Stomach (tissue), 9 donors: Measurements from ENCODE around the gene GPR179. TPM values are rescaled to one million over a fixed set of nuclear protein-coding genes. Genes with fewer than 3 reads are reported as not detected.

Experiments used
- DNase-seq, 2 donors: peaks; one replicate each; pipeline versions ENCODE4 v3.0.0 to v3.0.0-alpha.2; 2013 to 2019
- H3K27ac ChIP-seq, 5 donors: fragments of 200-600 bp in 4 of 5; sonication (generic) in 4 of 5; one replicate each; pipeline ENCODE4 v1.5.1; 2013 to 2019; ENCODE audit warnings: mild to moderate bottlenecking in 1 of 5, moderate library complexity in 1 of 5
- H3K27me3 ChIP-seq, 3 donors: fragments of 200-600 bp; sonication (generic); one replicate each; pipeline ENCODE4 v1.5.1; 2017 to 2019; ENCODE audit warnings: mixed run types in 1 of 3
- H3K36me3 ChIP-seq, 4 donors: fragments of 200-600 bp; sonication (generic); 1 replicate in 3 of 4; 2 replicates in 1 of 4; pipeline ENCODE4 v1.5.1; 2016 to 2019
- H3K4me1 ChIP-seq, 4 donors: fragments of 200-600 bp; sonication (generic); one replicate each; pipeline ENCODE4 v1.5.1; 2016 to 2019
- H3K4me3 ChIP-seq, 4 donors: fragments of 200-600 bp; sonication (generic) in 3 of 4; one replicate each; pipeline ENCODE4 v1.5.1; 2016 to 2019; ENCODE audit warnings: mild to moderate bottlenecking in 1 of 4
- H3K9me3 ChIP-seq, 4 donors: fragments of 200-600 bp; sonication (generic); one replicate each; pipeline ENCODE4 v1.5.1; 2016 to 2019
- EP300 ChIP-seq: sonication (generic); formaldehyde crosslinking; IDR thresholded peaks from one replicate; pipeline ENCODE4 v1.6.1; 2017; ENCODE audit warnings: antibody characterized with exemption
- POLR2A ChIP-seq, 4 donors: fragments of 450-650 bp; IDR thresholded peaks; one replicate each; pipeline ENCODE4 v1.6.1; 2016; ENCODE audit warnings: antibody characterized with exemption in 4 of 4, control low read depth in 2 of 4, mild to moderate bottlenecking in 1 of 4, moderate library complexity in 1 of 4
- POLR2AphosphoS5 ChIP-seq, 3 donors: sonication (generic); formaldehyde crosslinking; IDR thresholded peaks; one replicate each; pipeline ENCODE4 v1.6.1; 2016; ENCODE audit warnings: antibody characterized with exemption in 3 of 3
- WGBS, 5 donors: extraction: QIAGEN DNeasy Blood & Tissue Kit in 3 of 5; methylation state at CpG; one replicate each; pipeline versions ENCODE4 v1.1.5 to v1.1.7; 2013 to 2018; 5-methylcytosine and 5-hydroxymethylcytosine counted together
- intact Hi-C: fragments of 100-400 bp; cut with DNase I; formaldehyde crosslinking; loops from one replicate; pipeline ENCODE4 v1.15.1; 2023; ENCODE audit warnings: low total_unique reads
- polyA plus RNA-seq, 3 donors: library from polyadenylated mRNA; stranded (reverse); fragments of 200-250 nt; gene quantifications; one replicate each; pipeline ENCODE4 v1.2.3, GENCODE V29; 2013
- total RNA-seq, 5 donors: library from RNA; depleted of rRNA; stranded (reverse); fragments of >200 nt; gene quantifications; one replicate each; pipeline versions ENCODE4 v1.1.0 to v1.2.3, GENCODE V29; 2014 to 2016
- TF ChIP-seq, protein P1 (sequence below), 7 experiments: fragments of 450-650 bp in 4 of 7; fragments of 200-600 bp in 3 of 7; sonication (generic) in 3 of 7; IDR thresholded peaks; one replicate each; pipeline ENCODE4 v1.5.1; 2016 to 2019; ENCODE audit warnings: antibody characterized with exemption in 7 of 7, control low read depth in 2 of 7, mild to moderate bottlenecking in 1 of 7
- donor health status: healthy with polysubstance abuse.
- donor health status: Bipolar disorder and iron deficiency.
- donor health status: healthy.

GPR179 gene
- total and polyA plus RNA-seq, 8 donors, result 0.03 to 0.18 (median 0.06) TPM; not detected in 5

DNA sequence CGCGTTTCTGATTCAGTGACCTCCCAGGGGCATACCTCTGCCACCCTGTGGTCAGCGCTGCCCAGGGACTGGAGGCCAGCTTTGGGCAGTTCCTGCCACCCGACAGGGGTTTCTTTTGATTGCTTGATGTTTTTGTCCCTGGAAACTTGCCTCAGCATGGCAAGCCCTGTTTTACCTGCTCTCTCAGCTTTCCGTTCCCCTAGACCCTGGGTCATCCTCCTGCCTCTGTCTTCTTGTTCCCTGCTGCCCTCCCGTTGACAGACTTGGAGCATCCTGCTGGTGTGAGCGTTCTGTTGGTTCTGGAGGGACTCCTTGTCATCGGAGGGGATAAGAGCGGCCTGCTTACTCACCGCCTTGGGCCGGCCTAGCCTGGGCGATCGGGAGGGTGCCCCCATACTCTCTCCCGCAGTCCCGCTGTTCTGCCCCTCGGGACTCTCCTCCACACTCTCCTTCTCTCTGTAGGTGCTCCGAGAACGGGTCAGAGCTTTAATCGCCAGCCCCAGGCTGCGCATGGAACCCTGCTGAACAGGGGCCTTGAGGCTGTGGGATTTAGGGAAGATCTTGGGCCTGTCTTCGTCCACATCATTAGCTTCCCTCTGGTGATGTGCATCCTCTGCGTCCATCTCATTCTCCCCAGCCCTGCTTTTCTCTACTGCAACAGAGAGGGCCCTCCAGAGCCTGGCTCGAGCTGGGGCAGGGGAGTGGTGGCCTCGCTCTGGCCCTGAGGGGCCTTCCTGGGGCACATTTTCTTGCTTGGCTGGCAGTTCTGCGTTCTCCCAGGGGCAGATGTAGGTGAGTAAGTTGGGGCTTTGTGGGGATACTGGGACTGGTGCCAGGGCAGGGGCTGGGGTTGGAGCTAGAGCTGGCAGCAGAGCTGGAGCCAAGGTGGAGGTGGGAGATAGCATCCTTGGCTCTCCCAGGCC is 13.7 kb downstream of the GPR179 start:
- Histone ChIP-seq H3K9me3 (no peaks in the 10 kb centered on the region), H3K4me3 (no peak overlapping the region), H3K36me3 (no peaks in the 10 kb centered on the region), H3K4me1 (peaks cover 0 to 23% (median 7%) of the 10 kb centered on the region in 4 donors), H3K27ac (no peak overlapping the region), H3K27me3 (peaks cover 0 to 52% (median 0%) of the 10 kb centered on the region in 3 donors)
- TF ChIP-seq POLR2A (IDR thresholded peaks at IDR 0.05), result no peak
- TF ChIP-seq, protein P1, sequence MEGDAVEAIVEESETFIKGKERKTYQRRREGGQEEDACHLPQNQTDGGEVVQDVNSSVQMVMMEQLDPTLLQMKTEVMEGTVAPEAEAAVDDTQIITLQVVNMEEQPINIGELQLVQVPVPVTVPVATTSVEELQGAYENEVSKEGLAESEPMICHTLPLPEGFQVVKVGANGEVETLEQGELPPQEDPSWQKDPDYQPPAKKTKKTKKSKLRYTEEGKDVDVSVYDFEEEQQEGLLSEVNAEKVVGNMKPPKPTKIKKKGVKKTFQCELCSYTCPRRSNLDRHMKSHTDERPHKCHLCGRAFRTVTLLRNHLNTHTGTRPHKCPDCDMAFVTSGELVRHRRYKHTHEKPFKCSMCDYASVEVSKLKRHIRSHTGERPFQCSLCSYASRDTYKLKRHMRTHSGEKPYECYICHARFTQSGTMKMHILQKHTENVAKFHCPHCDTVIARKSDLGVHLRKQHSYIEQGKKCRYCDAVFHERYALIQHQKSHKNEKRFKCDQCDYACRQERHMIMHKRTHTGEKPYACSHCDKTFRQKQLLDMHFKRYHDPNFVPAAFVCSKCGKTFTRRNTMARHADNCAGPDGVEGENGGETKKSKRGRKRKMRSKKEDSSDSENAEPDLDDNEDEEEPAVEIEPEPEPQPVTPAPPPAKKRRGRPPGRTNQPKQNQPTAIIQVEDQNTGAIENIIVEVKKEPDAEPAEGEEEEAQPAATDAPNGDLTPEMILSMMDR (IDR thresholded peaks at IDR 0.05), result no peak
- TF ChIP-seq POLR2AphosphoS5 (IDR thresholded peaks at IDR 0.05), result no peak
- TF ChIP-seq EP300, result no peak
- peak in 1 of 2 donors; percentile 1 for DNase-seq
- WGBS, 5 donors, result 92 to 93% (median 93%) methylated on average over 22 to 25 of the region's 25 CpGs
- intact Hi-C loops, result no loop called here

DNA sequence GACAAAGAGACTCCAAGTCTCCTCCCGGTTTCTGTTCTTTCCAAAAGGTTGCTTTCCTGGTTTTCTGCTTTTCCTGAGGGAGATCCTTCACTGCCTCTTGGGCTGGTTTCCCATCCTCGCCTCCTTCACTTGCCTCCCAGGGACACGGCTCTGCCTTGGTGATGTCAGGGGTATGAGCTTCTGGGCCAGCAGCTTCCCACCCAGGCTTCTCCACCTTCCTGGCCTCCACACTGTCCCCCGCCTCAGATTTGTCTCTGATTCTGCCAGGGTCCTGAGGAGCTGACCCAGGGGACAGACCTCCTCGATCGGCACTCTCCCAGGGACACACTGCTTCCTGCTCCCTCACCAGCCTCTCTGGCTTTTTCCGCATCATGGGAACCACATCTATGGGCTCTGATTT is 14.5 kb downstream of the GPR179 start:
- no peak for TF ChIP-seq EP300
- no peak for TF ChIP-seq POLR2AphosphoS5 (IDR thresholded peaks at IDR 0.05)
- TF ChIP-seq, protein P1 (IDR thresholded peaks at IDR 0.05), result no peak
- TF ChIP-seq POLR2A (IDR thresholded peaks at IDR 0.05), result no peak
- H3K4me3 ChIP-seq, result no peak overlapping the region
- H3K36me3 ChIP-seq, result no peaks in the 10 kb centered on the region
- H3K9me3 ChIP-seq, result no peaks in the 10 kb centered on the region
- peaks cover 0 to 44% (median 0%) of the 10 kb centered on the region in 3 donors for H3K27me3 ChIP-seq
- no peak for DNase-seq
- no peak overlapping the region for H3K27ac ChIP-seq
- intact Hi-C loops, result no loop called here
- H3K4me1 ChIP-seq, result peaks cover 8 to 31% (median 14%) of the 10 kb centered on the region in 4 donors
- 87 to 93% (median 89%) methylated on average over 7 of the region's 7 CpGs for WGBS, 5 donors

DNA sequence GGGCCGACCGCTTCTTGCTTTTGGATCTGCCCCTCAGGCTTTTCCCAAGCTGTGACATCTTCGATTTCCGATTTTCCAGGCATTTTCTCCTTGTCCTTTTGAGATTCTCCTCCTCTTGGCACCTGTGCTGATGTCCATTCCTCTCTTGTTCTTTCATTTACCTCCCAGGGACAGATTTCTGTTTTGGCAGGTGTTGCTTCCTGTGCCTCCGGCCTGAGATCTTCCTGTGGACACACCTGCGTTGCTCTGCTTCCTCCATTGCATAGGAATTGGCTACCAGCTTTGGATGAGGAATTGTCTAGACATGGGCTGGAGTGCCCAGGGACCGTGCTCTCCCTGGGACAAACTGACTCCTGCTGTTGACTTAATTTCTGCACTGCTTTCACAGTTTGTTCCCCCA is 15.1 kb downstream of the GPR179 start:
- no peak for TF ChIP-seq POLR2AphosphoS5 (IDR thresholded peaks at IDR 0.05)
- no peak for TF ChIP-seq EP300
- TF ChIP-seq, protein P1 (IDR thresholded peaks at IDR 0.05), result no peak
- Histone ChIP-seq H3K9me3 (no peaks in the 10 kb centered on the region), H3K4me3 (no peak overlapping the region), H3K27me3 (peaks cover 0 to 38% (median 0%) of the 10 kb centered on the region in 3 donors), H3K4me1 (peaks cover 10 to 38% (median 18%) of the 10 kb centered on the region in 4 donors), H3K36me3 (peaks cover 0 to 4% (median 2%) of the 10 kb centered on the region in 4 donors), H3K27ac (no peak overlapping the region)
- 73 to 81% (median 79%) methylated on average over 7 of the region's 7 CpGs for WGBS, 5 donors
- intact Hi-C loops, result no loop called here
- DNase-seq, result peak in 1 of 2 donors; percentile 0

DNA sequence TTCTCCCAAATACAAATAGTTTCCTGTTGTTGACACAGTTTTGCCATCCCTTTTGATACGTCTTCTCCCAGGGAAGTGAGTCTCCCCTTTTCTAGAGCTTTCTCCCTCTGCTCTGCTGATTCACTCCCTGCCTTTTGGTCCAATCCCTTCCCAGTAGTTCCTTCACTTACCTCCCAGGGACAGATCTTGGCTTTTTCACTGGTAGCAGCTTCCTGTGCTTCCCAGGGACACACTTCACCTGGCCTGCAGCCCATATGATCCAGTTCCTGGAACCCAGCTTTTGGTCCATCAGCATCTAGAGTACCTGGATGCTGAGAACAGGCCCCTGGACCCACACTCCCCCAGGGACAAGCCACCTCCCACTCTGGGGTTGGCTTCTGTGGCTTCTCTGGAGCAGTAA is 15.8 kb downstream of the GPR179 start:
- no peaks in the 10 kb centered on the region for H3K9me3 ChIP-seq
- no peak overlapping the region for H3K27ac ChIP-seq
- H3K4me1 ChIP-seq, result peaks cover 12 to 43% (median 22%) of the 10 kb centered on the region in 4 donors
- H3K27me3 ChIP-seq, result peaks cover 0 to 31% (median 0%) of the 10 kb centered on the region in 3 donors
- TF ChIP-seq EP300 (no peak), POLR2AphosphoS5 (IDR thresholded peaks at IDR 0.05) (no peak), POLR2A (IDR thresholded peaks at IDR 0.05) (no peak)
- TF ChIP-seq, protein P1 (IDR thresholded peaks at IDR 0.05), result no peak
- peaks cover 0 to 11% (median 9%) of the 10 kb centered on the region in 4 donors for H3K36me3 ChIP-seq
- no peak overlapping the region for H3K4me3 ChIP-seq
- intact Hi-C loops, result no loop called here
- peak in 1 of 2 donors; percentile 1 for DNase-seq
- 33 to 74% (median 51%) methylated on average over 1 of the region's 1 CpG for WGBS, 5 donors
